Left renal pelvis (tissue), 4 donors: Measurements from ENCODE around the gene SCYL3. TPM values are rescaled to one million over a fixed set of nuclear protein-coding genes. Genes with fewer than 3 reads are reported as not detected.
"Not testable (repeated sequence)": the region's sequence is repeated elsewhere in the genome, so short reads cannot be mapped to it uniquely, and the experiment has no call there.

ENCODE experiments used
- DNase-seq, 4 donors: peaks; one replicate each; pipeline ENCODE4 v3.0.0-alpha.2; 2013; ENCODE audit warnings: low read depth in 4 of 4, low spot score in 3 of 4
- polyA plus RNA-seq, 4 donors: library from polyadenylated mRNA; unstranded; fragments of 120-200 nt; gene quantifications; one replicate each; pipeline ENCODE4 v1.2.1, GENCODE V29; 2013; ENCODE audit not compliant: insufficient read length in 4 of 4

Gene SCYL3
- polyA plus RNA-seq, 4 donors: 12.4 to 21.6 (median 19.6) TPM

DNA sequence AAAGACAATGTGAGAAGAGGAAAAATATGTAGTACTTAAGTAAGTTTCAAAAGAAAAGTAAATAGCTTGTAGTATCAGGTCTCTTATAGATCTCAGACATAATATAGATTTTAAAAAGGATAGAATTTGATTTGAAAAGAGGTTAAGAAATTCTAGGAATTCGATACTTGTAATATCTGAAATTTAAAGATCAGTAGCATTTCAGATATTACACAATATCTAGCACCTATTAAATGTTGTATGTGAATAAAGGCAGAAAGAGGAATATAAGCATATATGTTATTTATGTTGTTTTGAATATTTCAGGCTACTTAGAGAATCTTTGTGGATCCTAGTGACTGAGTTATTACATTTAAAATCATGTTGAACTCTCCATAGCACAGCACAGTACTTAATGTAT, 64.0 kb downstream of the SCYL3 start:
- no peak for DNase-seq

DNA sequence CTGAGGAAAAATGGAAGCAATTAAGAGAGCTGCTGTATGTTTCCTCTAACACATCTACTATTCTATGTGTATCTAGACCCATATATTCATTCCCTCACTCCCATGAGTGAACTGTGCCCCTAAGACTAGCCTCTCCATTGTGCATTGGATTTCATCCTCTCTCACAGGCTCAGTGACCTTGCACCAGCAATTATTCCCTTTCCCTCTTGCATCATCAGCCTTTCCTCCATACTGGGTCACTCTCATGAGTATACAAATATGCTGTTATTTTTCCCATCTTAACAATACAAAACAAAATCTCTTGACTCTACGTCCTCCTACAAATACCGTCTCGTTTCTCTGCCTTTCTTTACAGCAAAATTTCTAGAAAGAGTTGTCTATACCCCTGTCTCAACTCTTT, 69.5 kb downstream of the SCYL3 start:
- DNase-seq: no peak

DNA sequence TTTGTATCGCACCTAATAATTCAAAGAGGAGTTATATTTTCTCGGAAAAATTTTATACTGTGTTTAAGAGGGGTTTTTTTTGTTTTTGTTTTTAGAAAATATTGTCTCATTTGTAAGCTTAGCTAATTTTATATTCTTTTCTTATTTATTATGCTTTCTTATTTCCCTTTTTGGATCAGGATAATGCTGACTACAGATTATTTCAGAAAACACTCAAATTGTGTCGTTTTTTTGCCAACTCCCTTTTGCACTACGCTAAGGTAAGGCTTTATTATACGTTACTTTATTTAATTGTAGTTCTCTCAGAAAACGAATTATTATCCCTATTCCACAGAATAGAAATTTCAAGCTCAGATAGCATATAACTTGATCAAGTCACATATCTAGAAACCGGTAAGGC, 72.2 kb downstream of the SCYL3 start:
- DNase-seq: no peak

DNA sequence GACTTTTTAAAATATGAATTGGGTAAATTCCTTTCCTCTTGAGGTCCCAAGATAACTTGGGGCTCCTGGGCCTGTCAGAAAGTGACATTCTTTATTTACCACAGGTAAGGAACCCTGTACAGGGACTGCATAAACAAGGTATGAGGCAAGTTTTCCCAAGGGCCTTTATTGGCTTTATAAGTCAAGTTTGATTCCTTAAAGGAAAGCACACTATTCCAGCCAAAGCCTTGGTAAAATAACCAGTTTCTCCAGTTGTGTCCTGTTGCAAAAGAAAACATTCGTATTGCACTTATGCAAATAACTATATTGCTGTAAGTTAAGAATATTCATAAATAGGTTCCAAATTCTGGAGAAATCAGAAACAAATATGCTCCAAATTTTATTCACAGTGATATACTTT, 77.1 kb downstream of the SCYL3 start:
- no peak for DNase-seq

DNA sequence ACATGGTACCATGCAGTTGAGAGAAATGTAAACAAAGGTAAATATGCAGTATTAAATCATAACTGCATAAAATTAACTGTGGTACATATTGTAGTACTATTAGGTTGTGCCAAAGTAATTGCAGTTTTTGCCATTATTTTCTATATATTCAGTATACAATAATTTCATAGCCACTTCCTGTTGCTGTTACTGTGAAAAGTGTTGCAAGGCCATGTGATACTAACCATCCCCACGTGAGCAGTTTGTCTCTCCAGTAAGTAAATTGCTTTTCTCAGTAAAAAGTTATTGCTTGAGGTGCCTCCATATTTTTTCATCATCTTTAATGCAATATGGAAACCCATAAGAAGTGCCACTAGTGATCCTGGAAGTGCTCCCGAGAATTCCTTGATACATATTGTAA, 79.4 kb downstream of the SCYL3 start:
- DNase-seq: no peak

DNA sequence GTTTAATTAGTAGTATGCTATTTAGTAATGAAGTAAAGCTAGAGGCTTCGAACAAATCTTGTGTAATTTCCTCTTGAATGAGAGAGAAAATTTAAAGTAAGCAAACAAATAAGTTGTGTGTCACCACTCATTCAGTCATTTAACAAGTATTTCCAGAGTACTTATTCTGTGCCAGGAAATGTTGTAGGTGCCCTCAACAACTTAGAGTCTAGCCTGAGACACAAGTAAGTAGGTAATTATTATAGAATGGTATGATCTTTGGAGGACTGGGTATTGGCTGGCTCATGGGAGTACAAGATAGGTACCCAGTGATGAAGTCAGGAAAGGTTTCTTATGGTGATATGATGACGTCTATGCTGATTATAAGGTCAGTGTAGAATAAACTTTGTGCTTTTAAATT, 81.6 kb downstream of the SCYL3 start:
- DNase-seq: no peak

DNA sequence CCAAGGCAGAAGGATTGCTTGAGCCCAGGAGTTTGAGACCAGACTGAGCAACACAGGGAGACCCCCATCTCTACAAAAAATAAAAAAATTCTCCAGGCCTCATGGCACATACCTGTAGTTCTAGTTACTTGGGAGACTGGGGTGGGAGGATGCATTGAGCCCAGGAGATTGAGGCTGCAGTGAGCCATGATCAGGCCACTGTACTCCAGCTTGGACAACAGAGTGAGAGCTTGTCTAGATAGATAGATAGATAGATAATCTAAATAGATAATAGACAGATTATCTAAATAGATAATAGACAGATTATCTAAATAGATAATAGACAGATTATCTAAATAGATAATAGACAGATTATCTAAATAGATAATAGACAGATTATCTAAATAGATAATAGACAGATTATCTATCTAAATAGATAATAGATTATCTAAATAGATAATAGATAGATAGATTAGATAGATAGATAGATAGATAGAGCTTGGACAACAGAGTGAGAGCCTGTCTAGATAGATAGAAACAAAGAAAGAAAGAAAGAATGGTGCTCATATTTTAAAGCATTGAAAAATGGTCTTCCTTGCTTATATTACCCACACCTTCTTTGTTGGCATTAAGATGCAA, 82.2 kb downstream of the SCYL3 start:
- DNase-seq: not testable (repeated sequence)

DNA sequence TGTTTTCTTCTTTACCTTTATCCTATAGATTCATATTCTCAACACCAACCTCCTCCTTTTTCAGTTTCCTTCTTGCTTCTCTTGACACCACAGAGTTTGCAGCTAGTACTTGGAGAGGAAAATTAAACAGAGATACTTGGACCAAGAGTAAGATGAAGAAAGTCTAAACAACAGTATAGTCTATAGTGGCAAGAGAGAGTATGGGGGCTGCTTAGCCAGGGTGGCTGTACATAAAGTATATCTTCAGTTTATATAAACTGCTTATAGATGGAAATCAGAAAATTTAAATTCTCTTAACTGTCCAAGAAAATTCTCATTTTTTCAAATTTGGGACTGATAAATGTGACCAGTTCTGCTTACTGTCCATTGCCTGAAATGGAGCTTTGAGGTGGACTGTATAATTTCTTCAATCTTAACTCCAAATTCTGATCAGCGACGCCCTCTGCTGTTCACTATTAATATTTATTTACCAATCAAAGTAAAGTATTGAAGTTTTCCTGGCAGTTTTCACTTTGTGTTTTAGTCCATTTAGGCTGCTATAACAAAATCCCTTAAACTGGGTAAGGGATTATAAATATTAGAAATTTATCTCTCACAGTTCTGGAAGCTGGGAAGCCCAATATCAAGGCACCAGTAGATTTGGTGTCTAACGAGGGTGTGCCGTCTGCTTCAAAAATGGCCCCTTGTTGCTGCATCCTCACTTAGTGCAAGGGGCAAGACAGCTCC, 84.2 kb downstream of the SCYL3 start:
- DNase-seq: peak in 2 of 4 donors; percentile 1 to 6

DNA sequence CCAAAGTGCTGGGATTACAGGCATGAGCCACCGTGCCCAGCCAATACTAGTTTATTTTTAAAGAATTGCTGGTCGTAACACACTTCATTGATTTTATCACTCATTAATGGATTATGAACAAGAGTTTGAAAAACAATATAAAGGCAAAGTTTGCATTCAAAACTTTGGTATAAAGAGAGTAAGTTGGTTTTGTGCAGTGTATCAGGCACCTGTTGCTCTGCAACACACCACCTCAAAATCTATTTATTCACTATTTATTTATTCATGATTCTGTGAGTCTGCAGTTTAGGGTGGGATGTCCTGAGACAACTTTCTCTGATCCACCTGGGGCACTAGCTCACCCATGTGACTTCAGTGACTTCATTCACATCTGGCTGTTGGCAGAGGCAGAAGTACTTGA, 88.8 kb downstream of the SCYL3 start:
- DNase-seq: no peak

DNA sequence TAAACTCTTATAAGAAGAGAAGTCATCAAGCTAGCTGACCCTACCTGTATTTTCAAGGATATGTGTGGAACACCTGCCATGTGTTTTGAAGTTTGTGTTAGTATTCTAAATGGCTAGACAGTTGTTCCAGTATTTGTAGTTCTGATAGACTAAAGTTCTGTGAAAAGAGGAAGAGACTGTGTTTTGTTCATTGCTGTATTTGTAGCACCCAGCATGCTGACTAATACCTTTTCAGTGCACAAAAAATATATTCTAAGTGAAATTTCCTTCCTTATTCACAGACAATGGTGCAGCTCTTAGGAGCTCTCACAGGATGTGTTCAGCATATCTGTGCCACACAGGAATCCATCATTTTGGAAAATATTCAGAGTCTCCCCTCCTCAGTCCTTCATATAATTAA, 90.8 kb downstream of the SCYL3 start:
- DNase-seq: no peak

Other genes starting within 250 kb of the SCYL3 start
- gene SELL, start 182.3 kb downstream of the SCYL3 start, polyA plus RNA-seq: 1 to 10 TPM; 2.6 to 4.7 (median 3.2) TPM
- 1 to 10 TPM in 1 of 4 donors, under 1 TPM in 3; 0.49 to 2.5 (median 0.52) TPM for gene SELE, start 159.8 kb downstream of the SCYL3 start, polyA plus RNA-seq
- gene METTL18, start 99.0 kb downstream of the SCYL3 start, polyA plus RNA-seq: 10 to 100 TPM; 11.6 to 21.0 (median 15.3) TPM
- gene KIFAP3, start 180.8 kb upstream of the SCYL3 start, polyA plus RNA-seq: 10 to 100 TPM; 39.6 to 54.5 (median 49.6) TPM